OCI-LY3 (cell line): ENCODE measurements around the gene IPO9.

Experiments used
- CTCF ChIP-seq: fragments of 200-600, 300-600 bp; sonication (generic); IDR thresholded peaks from 2 replicates; pipeline ENCODE4 v1.5.1; 2014; ENCODE audit warnings: antibody characterized with exemption, low read length, low read depth
- EZH2phosphoT487 ChIP-seq: fragments of 200-600 bp; shearing (Covaris generic); IDR thresholded peaks from 2 replicates; pipeline ENCODE4 v1.6.1; 2018; ENCODE audit warnings: antibody characterized with exemption, mixed run types, low read depth

GRCh38 chr1:201893431-201893830, 64.5 kb downstream of the IPO9 start:
- no peak for TF ChIP-seq CTCF
- no peak for TF ChIP-seq EZH2phosphoT487
